ENCODE measurements around the gene OLFML1.

OLFML1 gene

GRCh38 chr11:7469351-7469865 is 15.9 kb upstream of the OLFML1 start:
- DNase-seq (ENCODE audit: low spot score), result no peak
- no peak for TF ChIP-seq CTCF (IDR thresholded peaks at IDR 0.05; ENCODE audit: borderline replicate concordance, control extremely low read depth, extremely low read depth, insufficient read depth, missing control alignments)
- in situ Hi-C loops (cut with MboI; ENCODE audit: low sequenced_read_pairs, unreplicated experiment), result no loop called here

- in situ Hi-C loops (cut with MboI; ENCODE audit: low sequenced_read_pairs, unreplicated experiment), result no loop called here
- DNase-seq (ENCODE audit: low spot score), result no peak
- TF ChIP-seq CTCF (IDR thresholded peaks at IDR 0.05; ENCODE audit: borderline replicate concordance, control extremely low read depth, extremely low read depth, insufficient read depth, missing control alignments), result no peak
Observed at GRCh38 chr11:7471071-7471470, 14.2 kb upstream of the OLFML1 start.

GRCh38 chr11:7473717-7474116 is 11.6 kb upstream of the OLFML1 start:
- no peak for TF ChIP-seq CTCF (IDR thresholded peaks at IDR 0.05; ENCODE audit: borderline replicate concordance, control extremely low read depth, extremely low read depth, insufficient read depth, missing control alignments)
- peak; percentile 46 for DNase-seq (ENCODE audit: low spot score)
- in situ Hi-C loops (cut with MboI; ENCODE audit: low sequenced_read_pairs, unreplicated experiment), result no loop called here

GRCh38 chr11:7480113-7480512 is 5.2 kb upstream of the OLFML1 start:
- DNase-seq (ENCODE audit: low spot score), result no peak
- TF ChIP-seq CTCF (IDR thresholded peaks at IDR 0.05; ENCODE audit: borderline replicate concordance, control extremely low read depth, extremely low read depth, insufficient read depth, missing control alignments), result no peak
- in situ Hi-C loops (cut with MboI; ENCODE audit: low sequenced_read_pairs, unreplicated experiment), result no loop called here

GRCh38 chr11:7484131-7484530 is 1.2 kb upstream of the OLFML1 start:
- in situ Hi-C loops (cut with MboI; ENCODE audit: low sequenced_read_pairs, unreplicated experiment), result no loop called here
- no peak for TF ChIP-seq CTCF (IDR thresholded peaks at IDR 0.05; ENCODE audit: borderline replicate concordance, control extremely low read depth, extremely low read depth, insufficient read depth, missing control alignments)
- no peak for DNase-seq (ENCODE audit: low spot score)

- in situ Hi-C loops (cut with MboI; ENCODE audit: low sequenced_read_pairs, unreplicated experiment), result no loop called here
- DNase-seq (ENCODE audit: low spot score), result no peak
- TF ChIP-seq CTCF (IDR thresholded peaks at IDR 0.05; ENCODE audit: borderline replicate concordance, control extremely low read depth, extremely low read depth, insufficient read depth, missing control alignments), result no peak
Observed at GRCh38 chr11:7484645-7485044, 661 bp upstream of the OLFML1 start.

Measured in GM13976 (cell line).